ENCODE data around the gene CREBRF.

DNA sequence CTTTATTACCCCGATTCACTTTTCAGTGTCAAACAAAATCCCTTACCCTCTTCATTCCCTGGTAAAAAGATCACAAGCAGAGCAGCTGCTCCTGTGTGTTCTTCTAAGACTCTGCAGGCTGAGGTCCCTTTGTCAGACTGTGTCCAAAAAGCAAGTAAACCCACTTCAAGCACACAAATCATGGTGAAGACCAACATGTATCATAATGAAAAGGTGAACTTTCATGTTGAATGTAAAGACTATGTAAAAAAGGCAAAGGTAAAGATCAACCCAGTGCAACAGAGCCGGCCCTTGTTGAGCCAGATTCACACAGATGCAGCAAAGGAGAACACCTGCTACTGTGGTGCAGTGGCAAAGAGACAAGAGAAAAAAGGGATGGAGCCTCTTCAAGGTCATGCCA lies 34.5 kb downstream of the CREBRF start:
- no peak for TF ChIP-seq EZH2 (IDR thresholded peaks at IDR 0.05; ENCODE audit: insufficient read depth, low read length)
- TF ChIP-seq, protein P1, sequence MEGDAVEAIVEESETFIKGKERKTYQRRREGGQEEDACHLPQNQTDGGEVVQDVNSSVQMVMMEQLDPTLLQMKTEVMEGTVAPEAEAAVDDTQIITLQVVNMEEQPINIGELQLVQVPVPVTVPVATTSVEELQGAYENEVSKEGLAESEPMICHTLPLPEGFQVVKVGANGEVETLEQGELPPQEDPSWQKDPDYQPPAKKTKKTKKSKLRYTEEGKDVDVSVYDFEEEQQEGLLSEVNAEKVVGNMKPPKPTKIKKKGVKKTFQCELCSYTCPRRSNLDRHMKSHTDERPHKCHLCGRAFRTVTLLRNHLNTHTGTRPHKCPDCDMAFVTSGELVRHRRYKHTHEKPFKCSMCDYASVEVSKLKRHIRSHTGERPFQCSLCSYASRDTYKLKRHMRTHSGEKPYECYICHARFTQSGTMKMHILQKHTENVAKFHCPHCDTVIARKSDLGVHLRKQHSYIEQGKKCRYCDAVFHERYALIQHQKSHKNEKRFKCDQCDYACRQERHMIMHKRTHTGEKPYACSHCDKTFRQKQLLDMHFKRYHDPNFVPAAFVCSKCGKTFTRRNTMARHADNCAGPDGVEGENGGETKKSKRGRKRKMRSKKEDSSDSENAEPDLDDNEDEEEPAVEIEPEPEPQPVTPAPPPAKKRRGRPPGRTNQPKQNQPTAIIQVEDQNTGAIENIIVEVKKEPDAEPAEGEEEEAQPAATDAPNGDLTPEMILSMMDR (IDR thresholded peaks at IDR 0.05; ENCODE audit: insufficient read depth, low read depth, low read length) = no peak
